Esophagus muscularis mucosa (tissue), 4 donors: ENCODE results near the gene TRPV6. TPM values are rescaled to one million over a fixed set of nuclear protein-coding genes. Genes with fewer than 3 reads are reported as not detected.

ENCODE experiments used
- DNase-seq: peaks from one replicate; pipeline ENCODE4 v3.0.0-alpha.2; 2017; ENCODE audit errors: extremely low spot score
- H3K27ac ChIP-seq, 4 donors: fragments of 200-600 bp; sonication (generic); replicated peaks in 1 of 4; 1 replicate in 3 of 4; 2 replicates in 1 of 4; pipeline ENCODE4 v1.5.1; 2016 to 2019; ENCODE audit warnings: mild to moderate bottlenecking in 1 of 4
- H3K27me3 ChIP-seq, 4 donors: fragments of 200-600 bp; sonication (generic); one replicate each; pipeline versions ENCODE4 v1.5.1 to v1.6.0; 2016 to 2019
- H3K36me3 ChIP-seq, 4 donors: fragments of 200-600 bp; sonication (generic); one replicate each; pipeline ENCODE4 v1.5.1; 2016 to 2019
- H3K4me1 ChIP-seq, 4 donors: fragments of 200-600 bp; sonication (generic); one replicate each; pipeline ENCODE4 v1.5.1; 2016 to 2019
- H3K4me3 ChIP-seq, 4 donors: fragments of 200-600 bp; sonication (generic); 1 replicate in 2 of 4; 2 replicates in 2 of 4; pipeline ENCODE4 v1.5.1; 2016 to 2019; ENCODE audit warnings: mild to moderate bottlenecking in 4 of 4, moderate library complexity in 1 of 4
- H3K9me3 ChIP-seq, 4 donors: fragments of 200-600 bp; sonication (generic); 1 replicate in 3 of 4; 2 replicates in 1 of 4; pipeline ENCODE4 v1.5.1; 2016 to 2019
- CTCF ChIP-seq, 3 experiments: fragments of 200-600 bp in 2 of 3; fragments of 450-650 bp in 1 of 3; sonication (generic) in 2 of 3; IDR thresholded peaks; one replicate each; pipeline ENCODE4 v1.5.1; 2017 to 2019; ENCODE audit warnings: antibody characterized with exemption in 3 of 3, mild to moderate bottlenecking in 2 of 3, moderate library complexity in 1 of 3
- EP300 ChIP-seq: sonication (generic); formaldehyde crosslinking; IDR thresholded peaks from one replicate; pipeline ENCODE4 v1.6.1; 2017; ENCODE audit warnings: antibody characterized with exemption
- POLR2A ChIP-seq: fragments of 450-650 bp; IDR thresholded peaks from one replicate; pipeline ENCODE4 v1.6.1; 2017; ENCODE audit warnings: antibody characterized with exemption, moderate library complexity, mild to moderate bottlenecking, low read depth
- POLR2AphosphoS5 ChIP-seq, 2 donors: sonication (generic); formaldehyde crosslinking; IDR thresholded peaks; one replicate each; pipeline ENCODE4 v1.6.1; 2017; ENCODE audit warnings: antibody characterized with exemption in 2 of 2
- WGBS: methylation state at CpG from one replicate; pipeline ENCODE4 v1.1.5; 2018; 5-methylcytosine and 5-hydroxymethylcytosine counted together
- intact Hi-C: fragments of 100-400 bp; cut with DNase I; formaldehyde crosslinking; loops from one replicate; pipeline ENCODE4 v1.15.1; 2023
- total RNA-seq, 4 donors: library from RNA; depleted of rRNA; stranded (reverse); fragments of >200 nt; gene quantifications; one replicate each; pipeline versions ENCODE4 v1.1.0 to v1.2.1, GENCODE V29; 2016

TRPV6 gene
- total RNA-seq, 4 donors from 2014 or later, result not detected

GRCh38 chr7:142891490-142892082 lies 6.0 kb upstream of the TRPV6 start:
- H3K4me3 ChIP-seq, result no peak overlapping the region
- H3K27ac ChIP-seq, result no peak overlapping the region
- intact Hi-C loops, result no loop called here
- DNase-seq, result no peak
- no peaks in the 10 kb centered on the region for H3K4me1 ChIP-seq
- peaks cover 0 to 51% (median 0%) of the 10 kb centered on the region in 4 donors for H3K27me3 ChIP-seq
- H3K36me3 ChIP-seq, result no peaks in the 10 kb centered on the region
- H3K9me3 ChIP-seq, result no peaks in the 10 kb centered on the region
- WGBS, result 79% methylated on average over 9 of the region's 10 CpGs
- no peak for TF ChIP-seq POLR2AphosphoS5 (IDR thresholded peaks at IDR 0.05)
- no peak for TF ChIP-seq POLR2A
- no peak for TF ChIP-seq EP300
- no peak for TF ChIP-seq CTCF (IDR thresholded peaks at IDR 0.05)

- WGBS, result 85% methylated on average over 12 of the region's 12 CpGs
- intact Hi-C loops, result no loop called here
- no peaks in the 10 kb centered on the region for H3K36me3 ChIP-seq
- no peak overlapping the region for H3K4me3 ChIP-seq
- no peaks in the 10 kb centered on the region for H3K4me1 ChIP-seq
- H3K9me3 ChIP-seq, result no peaks in the 10 kb centered on the region
- TF ChIP-seq EP300, result no peak
- no peak for TF ChIP-seq POLR2AphosphoS5 (IDR thresholded peaks at IDR 0.05)
- TF ChIP-seq POLR2A, result no peak
- no peak for TF ChIP-seq CTCF (IDR thresholded peaks at IDR 0.05)
- no peak overlapping the region for H3K27ac ChIP-seq
- DNase-seq, result no peak
- H3K27me3 ChIP-seq, result peaks cover 0 to 50% (median 0%) of the 10 kb centered on the region in 4 donors
These were observed 5.4 kb upstream of the TRPV6 start for GRCh38 chr7:142890874-142891485.

- TF ChIP-seq CTCF (IDR thresholded peaks at IDR 0.05) (no peak), POLR2AphosphoS5 (IDR thresholded peaks at IDR 0.05) (no peak), POLR2A (no peak), EP300 (no peak)
- Histone ChIP-seq H3K27ac (no peak overlapping the region), H3K4me1 (no peaks in the 10 kb centered on the region), H3K36me3 (no peaks in the 10 kb centered on the region), H3K4me3 (no peak overlapping the region), H3K9me3 (no peaks in the 10 kb centered on the region), H3K27me3 (peaks cover 0 to 58% (median 0%) of the 10 kb centered on the region in 4 donors)
- DNase-seq, result no peak
- 67% methylated on average over 2 of the region's 3 CpGs for WGBS
- intact Hi-C loops, result no loop called here
These were observed 4.3 kb upstream of the TRPV6 start for GRCh38 chr7:142889816-142890215.

GRCh38 chr7:142887282-142888015 lies 1.9 kb upstream of the TRPV6 start:
- Histone ChIP-seq H3K27ac (no peak overlapping the region), H3K9me3 (no peaks in the 10 kb centered on the region), H3K4me1 (no peaks in the 10 kb centered on the region), H3K4me3 (no peak overlapping the region), H3K36me3 (no peaks in the 10 kb centered on the region), H3K27me3 (peaks cover 0 to 60% (median 0%) of the 10 kb centered on the region in 4 donors)
- 88% methylated on average over 10 of the region's 12 CpGs for WGBS
- intact Hi-C loops, result no loop called here
- no peak for DNase-seq
- no peak for TF ChIP-seq POLR2A

- no peaks in the 10 kb centered on the region for H3K9me3 ChIP-seq
- no peaks in the 10 kb centered on the region for H3K4me1 ChIP-seq
- no peak overlapping the region for H3K27ac ChIP-seq
- peaks cover 0 to 60% (median 0%) of the 10 kb centered on the region in 4 donors for H3K27me3 ChIP-seq
- intact Hi-C loops, result no loop called here
- WGBS, result 74% methylated on average over 7 of the region's 7 CpGs
- TF ChIP-seq POLR2AphosphoS5 (IDR thresholded peaks at IDR 0.05) (no peak), EP300 (no peak)
- DNase-seq, result no peak
- no peak overlapping the region for H3K4me3 ChIP-seq
- no peaks in the 10 kb centered on the region for H3K36me3 ChIP-seq
These were observed 1.3 kb upstream of the TRPV6 start for GRCh38 chr7:142886866-142887265.
